ENCODE measurements around the gene GCLC.
A peak's percentile ranks its signal among the peaks of the same experiment; 100 is the strongest.
"Not testable (repeated sequence)": the region's sequence is repeated elsewhere in the genome, so short reads cannot be mapped to it uniquely, and the experiment has no call there.

The GCLC gene

GRCh38 chr6:53556986-53557715 lies 12.2 kb upstream of the GCLC start:
- no peak for DNase-seq

DNA sequence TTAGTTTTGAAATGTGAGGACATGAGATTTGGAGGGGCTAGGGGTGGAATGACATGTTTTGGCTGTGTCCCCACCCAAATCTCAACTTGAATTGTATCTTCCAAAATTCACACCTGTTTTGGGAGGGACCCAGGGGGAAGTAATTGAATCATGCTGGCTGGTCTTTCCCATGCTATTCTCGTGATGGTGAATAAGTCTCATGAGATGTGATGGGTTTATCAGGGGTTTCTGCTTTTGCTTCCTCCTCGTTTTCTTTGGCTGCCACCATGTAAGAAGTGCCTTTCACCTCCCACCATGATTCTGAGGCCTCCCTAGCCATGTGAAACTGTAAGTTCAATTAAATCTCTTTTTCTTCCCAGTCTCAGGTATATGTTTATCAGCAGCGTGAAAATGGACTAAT lies 8.7 kb upstream of the GCLC start:
- DNase-seq, result not testable (repeated sequence)

GRCh38 chr6:53551681-53552080 lies 6.8 kb upstream of the GCLC start:
- not testable (repeated sequence) for DNase-seq

- peak; percentile 73 to 89 for DNase-seq
Observed at GRCh38 chr6:53547811-53548496, 3.1 kb upstream of the GCLC start.

- no peak for DNase-seq
Observed at GRCh38 chr6:53547166-53547810, 2.4 kb upstream of the GCLC start.

DNA sequence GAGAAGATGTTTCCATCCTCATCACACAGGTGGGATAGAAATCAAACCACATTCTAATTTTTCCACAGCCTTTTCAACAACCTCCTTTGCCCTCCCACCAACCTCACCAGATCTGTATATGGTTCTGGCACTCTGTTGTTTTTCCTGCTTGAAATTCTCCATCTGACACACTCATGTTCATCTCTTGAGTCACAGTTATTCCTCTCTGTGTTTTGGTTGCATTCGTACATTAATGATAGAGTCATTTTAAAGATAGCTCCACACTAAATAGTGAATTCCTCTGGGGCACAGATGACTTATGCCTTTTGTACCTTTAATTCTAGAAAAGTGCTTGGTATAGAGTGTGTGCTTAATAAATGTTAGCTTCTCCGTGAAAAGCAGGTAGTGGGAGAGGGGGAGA lies 1.4 kb upstream of the GCLC start:
- no peak for DNase-seq

DNA sequence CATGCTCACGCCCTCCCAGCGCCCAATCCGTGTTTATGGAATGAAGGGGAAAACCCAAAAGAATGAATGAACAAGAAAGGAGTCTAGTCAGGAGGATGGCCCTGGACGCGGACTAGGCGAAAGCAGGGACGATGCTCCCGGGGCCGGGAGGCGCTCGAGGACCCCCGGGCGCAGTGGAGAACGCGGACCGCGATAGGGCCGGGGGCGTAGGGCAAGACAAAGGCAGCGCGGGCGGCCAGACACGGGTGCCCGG lies 758 bp downstream of the GCLC start:
- no peak for DNase-seq

DNA sequence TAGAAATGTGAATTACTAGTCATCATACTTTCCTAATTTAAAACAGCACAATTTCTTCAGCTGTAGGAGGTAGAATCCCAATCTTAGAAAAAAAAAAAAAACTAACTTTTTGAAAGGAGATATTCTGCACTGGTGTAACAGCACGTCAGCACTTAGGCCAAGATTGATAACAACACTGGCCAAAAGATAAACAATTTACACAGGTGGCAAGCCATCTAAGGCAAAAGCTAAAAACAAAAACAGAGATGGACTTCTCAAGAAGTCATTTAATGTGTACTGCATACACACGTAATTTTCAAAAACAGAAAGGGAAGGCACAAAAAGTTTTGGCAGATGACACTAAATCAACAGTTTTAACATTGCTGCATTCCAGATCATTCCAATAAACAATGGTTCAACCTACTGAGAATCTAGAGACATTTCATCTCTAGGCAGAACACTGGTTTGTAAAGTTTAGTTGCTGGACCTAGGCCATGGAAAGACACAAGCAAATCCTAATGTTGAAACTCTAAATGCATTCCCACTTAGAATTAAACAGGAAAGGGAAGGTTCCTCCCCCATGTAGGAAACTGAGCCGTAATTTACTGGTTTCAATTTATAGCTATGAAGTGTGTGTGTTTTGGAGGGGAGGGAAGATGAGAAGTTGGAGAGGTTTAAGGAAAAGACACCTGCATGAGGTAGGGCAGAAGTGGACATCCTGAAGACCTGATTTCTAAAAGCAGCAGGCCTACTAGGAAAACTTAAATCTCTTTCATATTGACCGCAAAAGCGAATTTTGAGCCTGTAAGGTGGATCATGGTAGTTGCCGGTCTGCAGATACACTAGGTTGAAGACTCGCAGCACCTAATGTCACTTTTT lies 1.3 kb downstream of the GCLC start:
- DNase-seq, result peak in 1 of 2 experiments; percentile 13

- DNase-seq, result no peak
Observed at GRCh38 chr6:53541900-53542299, 3.0 kb downstream of the GCLC start.

- no peak for DNase-seq
Observed at GRCh38 chr6:53540129-53540692, 4.7 kb downstream of the GCLC start.

- no peak for DNase-seq
Observed at GRCh38 chr6:53539561-53539960, 5.3 kb downstream of the GCLC start.

- DNase-seq, result no peak
Observed at GRCh38 chr6:53536561-53536960, 8.3 kb downstream of the GCLC start.

DNA sequence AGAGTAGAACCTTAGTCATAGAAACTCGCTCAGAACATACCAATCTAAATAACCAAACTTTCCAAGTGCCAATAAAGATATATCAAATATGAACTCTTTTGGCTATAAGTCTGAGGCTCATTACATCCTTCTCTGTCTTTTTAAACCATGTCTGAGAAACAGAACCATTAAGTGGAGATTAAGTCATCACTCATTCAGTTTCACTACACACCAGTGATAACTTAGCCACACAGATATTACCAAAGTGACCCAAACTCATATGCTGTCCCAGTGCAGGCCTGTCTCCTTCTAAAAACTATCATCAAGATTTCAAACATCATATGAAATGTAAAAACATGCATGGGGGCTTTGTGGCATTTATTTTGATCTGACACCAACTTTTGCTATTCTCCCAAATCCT lies 12.0 kb downstream of the GCLC start:
- no peak for DNase-seq

GRCh38 chr6:53532061-53532797 lies 12.7 kb downstream of the GCLC start:
- no peak for DNase-seq

DNA sequence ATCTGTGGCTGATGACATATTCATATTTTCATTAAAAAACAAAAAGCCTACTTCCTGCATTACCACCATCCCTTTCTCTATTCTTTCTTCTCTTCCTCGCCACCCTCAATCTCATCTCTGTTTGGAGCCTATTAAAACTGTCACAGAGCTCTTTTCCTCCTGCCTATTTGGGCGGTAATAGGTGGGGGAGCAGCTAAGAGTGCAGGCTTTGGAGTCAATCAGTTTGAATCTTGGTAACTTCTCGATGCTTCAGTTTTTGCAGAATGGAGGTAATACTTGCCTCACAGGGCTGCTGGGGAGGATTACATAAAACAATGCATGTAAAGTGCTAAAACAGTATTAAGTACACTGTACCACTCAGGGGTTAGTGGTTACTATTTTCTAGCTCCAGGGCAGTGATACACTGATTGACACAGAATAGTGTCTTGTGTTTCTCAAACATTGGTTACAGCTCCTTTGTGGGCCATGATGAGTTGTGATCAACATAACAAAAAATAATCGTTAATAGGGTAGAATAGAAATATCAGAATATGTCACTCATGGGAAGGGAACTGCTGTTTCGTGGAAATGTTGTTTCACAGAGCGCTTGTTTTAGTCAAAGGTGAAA lies 14.0 kb downstream of the GCLC start:
- no peak for DNase-seq

- DNase-seq, result no peak
Observed at GRCh38 chr6:53530346-53530745, 14.6 kb downstream of the GCLC start.

GRCh38 chr6:53529324-53530036 lies 15.4 kb downstream of the GCLC start:
- DNase-seq, result no peak

GRCh38 chr6:53528107-53528506 lies 16.8 kb downstream of the GCLC start:
- DNase-seq, result no peak

DNA sequence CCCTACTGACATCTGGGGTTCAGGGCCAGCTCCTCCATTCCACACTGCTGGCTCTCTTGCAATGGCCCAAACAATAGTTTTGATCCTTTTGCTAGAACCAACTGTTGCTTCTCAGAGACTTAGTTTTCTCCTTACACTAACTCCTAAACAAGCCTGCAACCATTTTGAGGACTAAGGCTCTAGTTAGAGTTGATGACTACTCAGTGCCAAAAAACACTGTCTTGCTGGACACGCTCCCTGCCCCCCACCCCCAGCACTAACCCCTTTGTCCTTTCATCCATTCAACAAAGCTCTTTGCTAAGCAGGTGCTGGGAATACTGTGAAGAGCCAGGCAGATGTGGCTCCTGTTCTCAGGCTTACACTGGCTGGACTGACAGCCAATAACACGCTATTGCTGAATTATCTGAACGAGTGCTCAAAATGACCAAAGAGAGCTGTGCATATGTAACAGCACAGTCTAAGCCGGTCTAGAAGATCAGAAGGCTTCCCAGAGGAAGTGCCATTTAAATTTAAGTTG lies 17.6 kb downstream of the GCLC start:
- DNase-seq, result no peak

DNA sequence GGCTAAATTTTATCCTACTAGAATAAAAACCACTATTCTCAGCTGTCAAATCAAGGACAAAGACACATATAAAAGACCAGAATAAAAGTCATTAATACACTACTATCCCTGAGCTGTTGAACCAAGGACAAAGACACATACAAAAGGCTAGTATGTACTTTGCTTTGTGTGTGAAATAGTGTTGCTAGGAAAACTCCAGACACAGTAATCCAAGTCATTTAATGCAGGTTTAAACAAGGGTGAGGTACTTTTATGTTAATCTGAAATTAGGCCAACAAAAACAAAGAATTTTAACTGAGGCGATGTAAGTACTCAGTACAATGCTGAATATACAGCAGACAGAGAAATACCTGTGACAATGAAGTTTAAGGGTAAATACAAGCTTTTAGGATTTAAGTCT lies 18.9 kb downstream of the GCLC start:
- no peak for DNase-seq

DNA sequence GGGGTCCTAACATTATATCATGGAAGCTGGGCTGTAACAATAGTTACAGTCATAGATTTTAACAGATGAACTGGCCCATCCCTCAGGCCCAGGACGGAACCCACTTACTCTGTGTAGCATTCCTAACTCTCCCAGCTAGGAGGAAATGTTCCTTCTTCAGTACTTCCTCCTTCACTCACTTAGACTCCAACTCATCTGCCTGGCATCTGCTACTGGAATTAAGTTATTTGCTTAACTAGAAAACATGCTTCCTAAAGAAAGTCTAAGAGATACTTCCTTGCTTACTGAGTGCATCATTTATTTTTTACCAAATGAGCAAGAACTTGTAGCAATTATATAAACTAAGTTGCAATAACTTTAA lies 20.5 kb downstream of the GCLC start:
- peak in 1 of 2 experiments; percentile 37 for DNase-seq

Data from SW 1271 (cell line).